GM10266 (cell line): ENCODE data around the gene ACAP1.

Source experiments
- DNase-seq: peaks from one replicate; pipeline ENCODE4 v3.0.0; 2012; ENCODE audit errors: extremely low spot score
- CTCF ChIP-seq: IDR thresholded peaks from 2 replicates; pipeline ENCODE4 v1.5.1; 2012; ENCODE audit warnings: mild to moderate bottlenecking, low read depth; ENCODE audit not compliant: control insufficient read depth, insufficient read depth; ENCODE audit errors: missing control alignments

ACAP1 gene

GRCh38 chr17:7293159-7293558 lies 43.2 kb upstream of the ACAP1 start:
- DNase-seq = peak; percentile 23
- TF ChIP-seq CTCF = no peak

- DNase-seq = peak; percentile 45
- TF ChIP-seq CTCF = no peak
These were observed 42.3 kb upstream of the ACAP1 start for GRCh38 chr17:7293816-7294613.

GRCh38 chr17:7294614-7295153 lies 41.6 kb upstream of the ACAP1 start, which contains the start of gene YBX2:
TSS of gene YBX2 (minus strand) at chr17:7294639. CDS start at chr17:7294500, 139 bp downstream.
- peak; percentile 95 for DNase-seq
- TF ChIP-seq CTCF = no peak

GRCh38 chr17:7295230-7296180 lies 40.8 kb upstream of the ACAP1 start:
- peak; percentile 32 for DNase-seq
- no peak for TF ChIP-seq CTCF

GRCh38 chr17:7296189-7296861 lies 40.0 kb upstream of the ACAP1 start:
- DNase-seq = peak; percentile 86
- peak; percentile 96 for TF ChIP-seq CTCF

- DNase-seq = no peak
- TF ChIP-seq CTCF = no peak
These were observed 32.1 kb upstream of the ACAP1 start for GRCh38 chr17:7304179-7304578.
